ENCODE data around the gene TXK.
"Not testable (repeated sequence)": the region's sequence is repeated elsewhere in the genome, so short reads cannot be mapped to it uniquely, and the experiment has no call there.

TXK gene

DNA sequence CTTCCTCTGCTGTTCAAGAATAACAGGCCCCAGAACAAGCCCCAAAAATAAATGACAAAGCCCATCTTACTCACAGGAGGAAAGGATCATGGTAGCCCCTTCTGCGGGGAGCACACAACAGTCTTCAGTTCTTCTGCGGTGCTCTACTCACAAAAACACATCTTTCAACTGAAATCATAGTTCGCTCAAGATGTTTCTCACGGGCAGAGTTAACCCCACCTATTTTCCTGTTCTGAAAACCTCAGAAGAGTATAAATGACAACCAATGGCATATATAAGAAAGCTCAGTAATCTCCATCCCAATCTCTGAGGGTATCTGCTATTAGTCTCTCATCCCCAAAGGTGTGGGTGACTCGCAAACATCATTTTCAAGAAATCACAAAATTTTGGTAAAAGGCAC, at the start of gene TXK:
Gene TXK, minus strand, starts transcription at position 170 of the 400 bp plus-strand sequence. Its CDS starts 80 bp downstream, at position 90.
- in situ Hi-C loops (cut with MboI; ENCODE audit: low sequenced_read_pairs), result no loop called here

DNA sequence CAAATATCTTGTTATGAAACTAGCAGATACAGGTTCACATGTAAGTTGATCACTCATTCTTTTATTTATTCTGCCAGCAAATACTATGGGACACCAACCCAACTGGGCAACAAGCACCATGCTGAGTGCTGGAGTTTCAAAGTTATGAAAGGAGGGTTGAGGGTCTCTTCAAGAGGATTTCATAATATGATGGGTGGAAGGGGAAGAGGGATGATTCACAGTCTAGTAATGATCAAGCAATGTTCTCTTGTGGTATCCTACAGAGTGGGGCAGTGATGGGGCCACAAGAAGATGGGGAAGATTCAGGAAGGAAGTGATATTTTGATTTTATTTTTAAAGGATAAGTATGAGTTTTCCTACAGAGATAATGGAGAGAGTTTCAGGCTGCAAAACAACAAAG, 46.2 kb upstream of the TXK start:
- in situ Hi-C loops (cut with MboI; ENCODE audit: low sequenced_read_pairs), result no loop called here

- in situ Hi-C loops (cut with MboI; ENCODE audit: low sequenced_read_pairs), result no loop called here
These were observed 44.9 kb upstream of the TXK start for GRCh38 chr4:48178931-48179330.

- in situ Hi-C loops (cut with MboI; ENCODE audit: low sequenced_read_pairs), result no loop called here
These were observed 41.8 kb upstream of the TXK start for GRCh38 chr4:48175806-48176205.

- in situ Hi-C loops (cut with MboI; ENCODE audit: low sequenced_read_pairs), result no loop called here
These were observed 41.3 kb upstream of the TXK start for GRCh38 chr4:48175328-48175727.

- in situ Hi-C loops (cut with MboI; ENCODE audit: low sequenced_read_pairs), result no loop called here
These were observed 39.3 kb upstream of the TXK start for GRCh38 chr4:48173056-48173991.

DNA sequence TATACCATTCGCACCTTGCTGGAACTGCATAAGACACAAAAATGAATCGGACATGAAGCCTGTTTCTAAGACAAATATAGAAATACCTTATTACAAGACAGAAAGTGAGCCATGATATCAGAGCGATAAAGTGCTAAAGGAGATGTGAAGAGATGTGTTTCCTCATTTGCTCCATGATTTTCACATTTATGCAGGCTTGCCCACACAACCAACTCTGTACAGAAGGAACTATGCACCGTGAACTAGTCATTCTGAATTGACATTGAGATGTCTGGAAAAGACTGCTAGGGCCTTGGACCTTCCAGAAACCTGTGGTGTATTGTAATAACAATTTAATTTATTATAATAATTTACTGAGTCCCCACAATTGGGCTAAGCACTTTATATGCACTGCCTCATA, 38.6 kb upstream of the TXK start:
- in situ Hi-C loops (cut with MboI; ENCODE audit: low sequenced_read_pairs), result no loop called here

- in situ Hi-C loops (cut with MboI; ENCODE audit: low sequenced_read_pairs), result no loop called here
These were observed 35.6 kb upstream of the TXK start for GRCh38 chr4:48169636-48170035.

GRCh38 chr4:48167538-48168263, 33.7 kb upstream of the TXK start:
- in situ Hi-C loops (cut with MboI; ENCODE audit: low sequenced_read_pairs), result no loop called here

DNA sequence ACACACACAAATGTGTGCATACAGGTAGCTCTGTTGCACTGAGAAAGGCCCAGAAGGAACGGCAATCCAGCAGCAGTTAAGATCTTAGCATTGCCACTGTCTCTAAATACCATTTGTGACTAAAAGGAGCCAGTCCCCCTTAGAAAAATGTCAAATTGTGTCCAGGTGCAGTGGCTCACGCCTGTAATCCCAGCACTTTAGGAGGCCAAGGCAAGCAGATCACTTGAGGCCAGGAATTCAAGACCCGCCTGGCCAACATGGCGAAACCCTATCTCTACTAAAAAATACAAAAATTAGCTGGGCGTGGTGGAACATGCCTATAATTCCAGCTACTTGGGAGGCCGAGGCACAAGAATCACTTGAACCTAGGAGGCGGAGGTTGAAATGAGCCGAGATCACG, 30.5 kb upstream of the TXK start:
- in situ Hi-C loops (cut with MboI; ENCODE audit: low sequenced_read_pairs), result not testable (repeated sequence)

- in situ Hi-C loops (cut with MboI; ENCODE audit: low sequenced_read_pairs), result no loop called here
These were observed 29.7 kb upstream of the TXK start for GRCh38 chr4:48163746-48164145.

DNA sequence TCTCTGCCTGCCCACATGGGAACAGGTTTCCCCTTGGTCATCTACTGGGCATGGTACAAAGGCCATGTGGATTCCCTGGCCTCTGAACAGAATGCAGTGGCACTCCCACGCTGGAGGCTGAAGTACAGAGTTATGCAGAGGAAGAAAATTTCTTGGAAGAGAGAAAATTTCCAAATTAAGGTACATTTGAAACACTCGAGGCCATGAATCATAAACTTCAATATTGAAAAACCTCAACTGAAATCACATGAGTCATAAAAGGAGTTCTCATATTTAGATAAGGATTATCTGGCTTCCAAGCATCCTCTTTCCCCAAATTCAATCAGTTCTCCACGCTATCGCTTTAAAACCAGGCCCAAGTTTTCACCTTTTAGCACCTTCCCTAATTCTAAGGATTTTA, 28.1 kb upstream of the TXK start:
- in situ Hi-C loops (cut with MboI; ENCODE audit: low sequenced_read_pairs), result no loop called here

DNA sequence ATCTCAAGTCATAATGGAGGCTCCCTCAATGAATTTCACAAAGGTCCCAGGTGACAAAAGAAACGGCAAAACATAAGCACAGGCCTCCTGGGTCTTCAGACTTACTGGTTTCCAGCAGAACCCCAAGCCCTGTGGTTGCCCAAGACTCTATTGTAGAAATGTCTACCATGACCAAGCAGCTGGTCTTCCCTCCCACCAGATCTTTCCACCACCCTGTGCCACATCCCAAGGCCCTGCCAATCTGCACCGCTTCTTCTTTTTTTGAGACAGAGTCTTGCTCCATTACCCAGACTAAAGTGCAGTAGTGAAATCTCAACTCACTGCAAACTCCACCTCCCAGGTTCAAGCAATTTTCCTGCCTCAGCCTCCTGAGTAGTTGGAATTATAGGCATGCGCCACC, 23.2 kb upstream of the TXK start:
- in situ Hi-C loops (cut with MboI; ENCODE audit: low sequenced_read_pairs), result no loop called here

- in situ Hi-C loops (cut with MboI; ENCODE audit: low sequenced_read_pairs), result no loop called here
These were observed 22.4 kb upstream of the TXK start for GRCh38 chr4:48156423-48156822.

DNA sequence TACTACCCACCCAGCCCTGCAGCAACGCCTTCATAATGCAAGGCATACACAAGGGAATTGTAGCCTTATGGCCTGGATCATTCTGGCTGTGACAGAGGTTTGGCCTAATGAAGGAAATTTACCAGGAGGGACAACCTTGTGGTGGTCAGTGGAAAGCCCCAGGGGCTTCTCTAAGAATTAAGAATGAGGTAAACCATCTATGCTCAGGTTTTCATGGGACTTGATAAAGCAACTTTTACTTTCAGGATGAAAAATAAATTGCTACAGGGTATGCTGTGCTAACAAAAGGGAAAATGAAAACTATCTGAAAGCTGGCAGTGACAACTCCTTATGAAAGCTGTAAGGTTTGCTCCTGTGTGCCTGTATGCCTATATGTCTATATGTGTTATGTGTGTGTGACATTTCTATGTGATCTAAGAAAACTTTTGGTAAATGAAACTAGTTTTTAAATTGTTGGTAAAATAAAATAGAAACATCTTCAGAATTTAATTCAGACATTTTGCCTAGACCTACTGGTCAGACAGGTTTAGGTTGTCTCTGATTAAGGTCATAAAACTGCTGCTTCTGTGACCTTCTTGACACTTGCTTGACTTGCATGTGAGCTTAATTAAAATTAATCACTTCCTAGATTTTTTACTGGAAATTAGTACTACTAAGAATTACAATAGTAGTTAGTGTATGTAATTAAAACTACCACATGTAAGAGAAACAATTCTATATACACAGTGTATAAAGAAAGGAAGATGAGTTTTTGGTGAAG, 19.9 kb upstream of the TXK start:
- in situ Hi-C loops (cut with MboI; ENCODE audit: low sequenced_read_pairs), result no loop called here

DNA sequence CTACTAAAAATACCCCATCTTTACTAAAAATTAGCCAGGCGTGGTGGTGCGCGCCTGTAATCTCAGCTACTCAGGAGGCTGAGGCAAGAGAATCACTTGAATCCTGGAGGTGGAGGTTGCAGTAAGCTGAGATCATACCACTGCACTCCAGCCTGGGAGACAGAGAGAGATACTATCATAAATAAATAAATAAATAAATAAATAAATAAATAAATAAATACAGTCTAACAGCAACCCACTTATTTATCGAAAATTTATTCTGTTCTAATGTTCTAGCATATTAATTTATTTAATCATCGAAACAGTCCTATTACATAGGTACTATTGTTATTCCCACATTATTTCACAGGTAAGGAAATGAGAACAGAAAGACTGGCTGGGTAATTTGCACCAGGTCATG, 18.2 kb upstream of the TXK start:
- in situ Hi-C loops (cut with MboI; ENCODE audit: low sequenced_read_pairs), result no loop called here

DNA sequence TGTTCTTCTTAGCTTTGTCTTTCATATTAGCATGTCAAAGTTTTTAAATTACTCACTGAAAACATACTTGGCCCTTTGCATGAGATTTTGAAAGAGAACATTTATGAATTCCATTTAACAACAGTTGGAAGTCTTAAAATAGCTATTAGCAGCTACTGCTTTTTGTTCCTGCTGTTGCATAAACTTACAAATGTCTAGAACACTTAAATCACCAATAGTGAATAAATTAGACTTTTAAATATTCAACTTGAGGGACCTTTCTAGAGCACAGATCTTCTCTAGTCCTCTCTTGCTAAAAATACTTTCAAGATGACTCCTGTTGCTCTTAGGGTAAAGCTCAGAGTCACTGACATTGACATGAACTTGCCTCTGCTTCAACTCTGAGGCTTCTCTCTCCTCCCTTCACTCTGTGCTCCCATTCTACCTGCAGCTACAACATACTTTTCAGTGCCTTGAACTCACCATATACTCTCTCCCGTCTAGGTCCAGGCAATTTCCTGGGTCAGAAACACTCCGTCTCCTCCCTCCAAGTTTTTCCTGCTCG, 15.8 kb upstream of the TXK start:
- in situ Hi-C loops (cut with MboI; ENCODE audit: low sequenced_read_pairs), result no loop called here

GRCh38 chr4:48147621-48148020, 13.6 kb upstream of the TXK start:
- in situ Hi-C loops (cut with MboI; ENCODE audit: low sequenced_read_pairs), result no loop called here

DNA sequence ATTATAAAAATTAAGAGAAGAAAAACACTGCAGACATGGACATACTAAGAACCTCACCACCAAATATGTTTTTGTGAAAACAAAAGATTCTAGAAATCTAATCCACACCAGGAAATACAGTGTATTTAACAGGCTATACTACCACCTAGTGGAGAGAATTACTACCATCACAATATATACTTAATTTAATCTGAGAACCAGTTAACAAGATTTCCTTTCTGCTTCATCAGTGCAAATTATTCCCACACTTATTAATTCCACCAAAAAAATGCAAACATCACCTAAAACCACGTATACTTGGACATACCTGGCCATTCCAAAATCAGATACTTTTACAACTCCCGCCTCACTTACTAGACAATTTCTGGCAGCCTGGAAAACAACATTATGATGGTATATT, 7.0 kb upstream of the TXK start:
- in situ Hi-C loops (cut with MboI; ENCODE audit: low sequenced_read_pairs), result no loop called here

GRCh38 chr4:48139691-48140090, 5.6 kb upstream of the TXK start:
- in situ Hi-C loops (cut with MboI; ENCODE audit: low sequenced_read_pairs), result no loop called here

- in situ Hi-C loops (cut with MboI; ENCODE audit: low sequenced_read_pairs), result no loop called here
These were observed 4.9 kb upstream of the TXK start for GRCh38 chr4:48138936-48139335.
